GM12878 (cell line): Measurements from ENCODE around the gene SPR. TPM values are rescaled to one million over a fixed set of nuclear protein-coding genes. Genes with fewer than 3 reads are reported as not detected.

Source experiments
- ATAC-seq: fragments of 200-7000 bp; cut with Tn5 transposase; 3 replicates; pipeline ENCODE4 v1.9.1; 2020; ENCODE audit warnings: mild to moderate bottlenecking, moderate library complexity
- BruUV-seq: library from RNA; stranded (reverse); fragments of 400-500 nt; replicated peaks from 2 replicates; lab custom pipeline; 2021; lab: Mats Ljungman, UMichigan
- CTCF ChIA-PET: fragments of 300-600 bp; sonication (Branson Sonifier 250); formaldehyde crosslinking; extraction: SDS; loops from one replicate; lab custom pipeline; 2021; ENCODE audit warnings: inconsistent platforms; lab: Yijun Ruan, JAX
- POLR2A ChIA-PET: fragments of 350-600 bp; formaldehyde crosslinking; extraction: SDS; loops from one replicate; lab custom pipeline; 2021; ENCODE audit warnings: inconsistent platforms; lab: Charles Lee
- RAD21 ChIA-PET: fragments of 300-600 bp; sonication (Branson Sonifier 250); formaldehyde crosslinking; loops from one replicate; lab custom pipeline; 2023; ENCODE audit warnings: antibody characterized with exemption; ENCODE audit not compliant: unreplicated experiment; lab: Charles Lee
- SMC1A ChIA-PET: fragments of 300-600 bp; sonication (Branson Sonifier 250); formaldehyde crosslinking; loops from one replicate; lab custom pipeline; 2023; ENCODE audit not compliant: unreplicated experiment, uncharacterized antibody; lab: Charles Lee
- DNase-seq: peaks from one replicate; pipeline ENCODE4 v3.0.0-alpha.2; 2011; ENCODE audit warnings: low read depth, low spot score
- FAIRE-seq: peaks from 3 replicates; lab custom pipeline; 2011; peaks lifted over from hg19 to GRCh38; lab: Jason Lieb, UNC
- H2AFZ ChIP-seq: 2 replicates; pipeline ENCODE4 v1.6.0; 2011; ENCODE audit warnings: low read depth, low read length, control low read depth; ENCODE audit not compliant: control insufficient read depth
- H3K27ac ChIP-seq: 2 replicates; pipeline ENCODE4 v1.5.1; 2011; ENCODE audit warnings: control low read depth; ENCODE audit not compliant: control insufficient read depth, insufficient read depth
- H3K27me3 ChIP-seq, 2 experiments: replicated peaks in 1 of 2; 2 replicates each; pipeline versions ENCODE4 v1.6.0 to v1.6.1; 2011; ENCODE audit warnings: low read length in 1 of 2; ENCODE audit not compliant: control insufficient read depth in 2 of 2, insufficient read depth in 2 of 2
- H3K36me3 ChIP-seq, 2 experiments: 2 replicates each; pipeline ENCODE4 v1.5.1; 2011; ENCODE audit warnings: low read length in 1 of 2; ENCODE audit not compliant: control insufficient read depth in 2 of 2, insufficient read depth in 2 of 2
- H3K4me1 ChIP-seq: 2 replicates; pipeline ENCODE4 v1.6.1; 2011; ENCODE audit warnings: mild to moderate bottlenecking, low read length, moderate library complexity, mixed read lengths; ENCODE audit not compliant: control insufficient read depth, insufficient read depth
- H3K4me2 ChIP-seq: 2 replicates; pipeline ENCODE4 v1.6.0; 2011; ENCODE audit warnings: control low read depth; ENCODE audit not compliant: control insufficient read depth, insufficient read depth
- H3K4me3 ChIP-seq: fragments of 200-600 bp; sonication (generic); 2 replicates; pipeline ENCODE4 v1.5.1; 2016
- H3K79me2 ChIP-seq: 2 replicates; pipeline ENCODE4 v1.6.0; 2011; ENCODE audit warnings: low read length; ENCODE audit not compliant: control insufficient read depth, insufficient read depth
- H3K9ac ChIP-seq: 2 replicates; pipeline ENCODE4 v1.8.0; 2011; ENCODE audit warnings: low read length, control low read depth, mixed read lengths; ENCODE audit not compliant: control insufficient read depth, insufficient read depth
- H3K9me3 ChIP-seq: replicated peaks from 3 replicates; pipeline ENCODE4 v1.5.1; 2011; ENCODE audit warnings: mild to moderate bottlenecking, low read length; ENCODE audit not compliant: control insufficient read depth, insufficient read depth
- H4K20me1 ChIP-seq: 2 replicates; pipeline ENCODE4 v1.6.0; 2011; ENCODE audit not compliant: control insufficient read depth, insufficient read depth
- CBFB ChIP-seq: IDR thresholded peaks from 2 replicates; pipeline ENCODE4 v1.6.1; 2016; ENCODE audit warnings: antibody characterized with exemption, low read depth
- MYB ChIP-seq: fragments of 150-350 bp; IDR thresholded peaks from 2 replicates; pipeline ENCODE4 v1.6.1; 2014; ENCODE audit warnings: mild to moderate bottlenecking, low read depth, low read length, borderline replicate concordance
- MYC ChIP-seq: IDR thresholded peaks from 2 replicates; pipeline ENCODE4 v1.6.1; 2011; ENCODE audit warnings: mild to moderate bottlenecking, low read length, moderate library complexity, inconsistent platforms; ENCODE audit not compliant: insufficient read depth, insufficient replicate concordance, insufficient read length, severe bottlenecking
- NRF1 ChIP-seq: conservative IDR thresholded peaks from 2 replicates; pipeline ENCODE4 v1.6.1; 2011; ENCODE audit warnings: mild to moderate bottlenecking, low read depth, low read length, improper control_type of control experiment
- POLR2AphosphoS2 ChIP-seq: IDR thresholded peaks from 2 replicates; pipeline ENCODE4 v1.6.1; 2011; ENCODE audit warnings: low read depth, mild to moderate bottlenecking, low read length, improper control_type of control experiment, moderate library complexity
- SMARCA5 ChIP-seq: fragments of 450-650 bp; IDR thresholded peaks from 2 replicates; pipeline ENCODE4 v1.6.1; 2017; ENCODE audit warnings: mild to moderate bottlenecking
- TAF1 ChIP-seq: IDR thresholded peaks from 2 replicates; pipeline ENCODE4 v1.6.1; 2011; ENCODE audit warnings: mild to moderate bottlenecking, low read depth, low read length, borderline replicate concordance
- TBL1XR1 ChIP-seq: IDR thresholded peaks from 2 replicates; pipeline ENCODE4 v1.6.1; 2012; ENCODE audit warnings: low read depth, low read length, improper control_type of control experiment
- WRNIP1 ChIP-seq: IDR thresholded peaks from 2 replicates; pipeline ENCODE4 v1.6.1; 2011; ENCODE audit warnings: low read depth, low read length, improper control_type of control experiment, borderline replicate concordance
- YY1 ChIP-seq: IDR thresholded peaks from 2 replicates; pipeline ENCODE4 v1.6.1; 2011; ENCODE audit warnings: low read depth, mild to moderate bottlenecking, low read length
- ZBED1 ChIP-seq: IDR thresholded peaks from 2 replicates; pipeline ENCODE4 v1.6.1; 2016; ENCODE audit warnings: borderline replicate concordance
- ZNF622 ChIP-seq: fragments of 450-650 bp; IDR thresholded peaks from 2 replicates; pipeline ENCODE4 v1.6.1; 2017; ENCODE audit warnings: mild to moderate bottlenecking, inconsistent platforms
- WGBS: methylation state at CpG from one replicate; pipeline ENCODE4 v1.1.6; 2016; ENCODE audit warnings: low lambda C conversion rate; ENCODE audit not compliant: insufficient replicate concordance, insufficient coverage; ENCODE audit errors: missing lambda C conversion rate; 5-methylcytosine and 5-hydroxymethylcytosine counted together
- in situ Hi-C: fragments of 300-500 bp; cut with MboI; formaldehyde crosslinking; loops from 9 replicates; pipeline ENCODE4 v1.14.3; 2018; ENCODE audit warnings: mixed read lengths
- intact Hi-C: fragments of 100-400 bp; cut with micrococcal nuclease; formaldehyde crosslinking; loops from one replicate; pipeline ENCODE4 v1.14.2; 2022; ENCODE audit not compliant: unreplicated experiment
- polyA plus RNA-seq, 11 experiments: library from polyadenylated mRNA; depleted of rRNA in 4 of 11; unstranded in 6 of 11; stranded (reverse) in 5 of 11; fragments of >200 nt; fragmentation: Nextera tagmentation in 4 of 11; fragmentation: Illumina TruSeq in 1 of 11; extraction: Ambion mirVana in 4 of 11; extraction: Trizol in 1 of 11; gene quantifications; 1 replicate in 1 of 11; 2 replicates in 10 of 11; pipeline versions ENCODE4 v1.2.1 to v1.2.3, GENCODE V29; 2011 to 2016; ENCODE audit warnings: inconsistent platforms in 2 of 11, missing spikeins in 2 of 11, low read depth in 1 of 11
- total RNA-seq, 4 experiments: library from RNA; depleted of rRNA in 3 of 4; stranded (reverse); fragments of >200 nt in 3 of 4; fragmentation: Illumina TruSeq in 1 of 4; extraction: Trizol in 1 of 4; gene quantifications; 2 replicates each; pipeline versions ENCODE4 v1.2.1 to v1.2.3, GENCODE V29; 2013 to 2021
- TF ChIP-seq, protein P1 (sequence below): fragments of 450-650 bp; IDR thresholded peaks from 2 replicates; pipeline ENCODE4 v1.6.1; 2016; ENCODE audit warnings: mild to moderate bottlenecking, moderate library complexity, borderline replicate concordance
- TF ChIP-seq, protein P2 (sequence below): IDR thresholded peaks from 2 replicates; pipeline ENCODE4 v1.6.1; 2012; ENCODE audit warnings: mild to moderate bottlenecking, low read depth, low read length
- TF ChIP-seq, protein P3 (sequence below), 3 experiments: IDR thresholded peaks in 2 of 3; conservative IDR thresholded peaks in 1 of 3; 2 replicates each; pipeline ENCODE4 v1.5.1; 2011; ENCODE audit warnings: low read depth in 3 of 3, low read length in 3 of 3, mild to moderate bottlenecking in 3 of 3, control low read depth in 2 of 3, moderate library complexity in 2 of 3, inconsistent platforms in 1 of 3, mixed read lengths in 1 of 3; ENCODE audit not compliant: control insufficient read depth in 2 of 3, insufficient read depth in 1 of 3; ENCODE audit errors: extremely low read depth in 1 of 3

SPR gene
- total and polyA plus RNA-seq, 10 of the 15 experiments (the other 5 are each of a cell fraction or from before 2014, with no cell fraction given): 0.68 to 7.8 (median 2.5) TPM

DNA sequence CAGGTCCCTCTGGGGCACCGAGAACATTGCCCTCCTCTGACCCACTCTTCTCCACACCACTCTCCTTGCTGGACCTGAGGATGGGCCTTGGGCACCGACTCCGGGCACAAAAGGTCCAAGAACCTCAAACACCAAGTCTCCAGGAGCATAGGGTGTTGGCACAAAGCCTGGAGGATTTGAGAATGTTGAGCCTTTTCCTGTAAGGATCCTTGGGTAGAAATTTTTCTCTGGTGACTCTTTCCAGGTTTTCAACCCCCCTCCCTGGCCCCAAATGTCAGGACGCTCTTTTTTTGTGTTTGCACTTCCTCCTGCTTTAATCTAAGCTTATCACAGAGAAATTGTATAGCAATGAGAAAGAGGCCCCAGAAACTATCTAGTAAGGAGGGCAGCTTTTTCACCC is 9.2 kb downstream of the SPR start:
- in situ Hi-C loops (no loop called here), intact Hi-C loops (no loop called here)
- ATAC-seq: no peak
- no peak for TF ChIP-seq WRNIP1
- no peak for TF ChIP-seq POLR2AphosphoS2
- TF ChIP-seq, protein P1, sequence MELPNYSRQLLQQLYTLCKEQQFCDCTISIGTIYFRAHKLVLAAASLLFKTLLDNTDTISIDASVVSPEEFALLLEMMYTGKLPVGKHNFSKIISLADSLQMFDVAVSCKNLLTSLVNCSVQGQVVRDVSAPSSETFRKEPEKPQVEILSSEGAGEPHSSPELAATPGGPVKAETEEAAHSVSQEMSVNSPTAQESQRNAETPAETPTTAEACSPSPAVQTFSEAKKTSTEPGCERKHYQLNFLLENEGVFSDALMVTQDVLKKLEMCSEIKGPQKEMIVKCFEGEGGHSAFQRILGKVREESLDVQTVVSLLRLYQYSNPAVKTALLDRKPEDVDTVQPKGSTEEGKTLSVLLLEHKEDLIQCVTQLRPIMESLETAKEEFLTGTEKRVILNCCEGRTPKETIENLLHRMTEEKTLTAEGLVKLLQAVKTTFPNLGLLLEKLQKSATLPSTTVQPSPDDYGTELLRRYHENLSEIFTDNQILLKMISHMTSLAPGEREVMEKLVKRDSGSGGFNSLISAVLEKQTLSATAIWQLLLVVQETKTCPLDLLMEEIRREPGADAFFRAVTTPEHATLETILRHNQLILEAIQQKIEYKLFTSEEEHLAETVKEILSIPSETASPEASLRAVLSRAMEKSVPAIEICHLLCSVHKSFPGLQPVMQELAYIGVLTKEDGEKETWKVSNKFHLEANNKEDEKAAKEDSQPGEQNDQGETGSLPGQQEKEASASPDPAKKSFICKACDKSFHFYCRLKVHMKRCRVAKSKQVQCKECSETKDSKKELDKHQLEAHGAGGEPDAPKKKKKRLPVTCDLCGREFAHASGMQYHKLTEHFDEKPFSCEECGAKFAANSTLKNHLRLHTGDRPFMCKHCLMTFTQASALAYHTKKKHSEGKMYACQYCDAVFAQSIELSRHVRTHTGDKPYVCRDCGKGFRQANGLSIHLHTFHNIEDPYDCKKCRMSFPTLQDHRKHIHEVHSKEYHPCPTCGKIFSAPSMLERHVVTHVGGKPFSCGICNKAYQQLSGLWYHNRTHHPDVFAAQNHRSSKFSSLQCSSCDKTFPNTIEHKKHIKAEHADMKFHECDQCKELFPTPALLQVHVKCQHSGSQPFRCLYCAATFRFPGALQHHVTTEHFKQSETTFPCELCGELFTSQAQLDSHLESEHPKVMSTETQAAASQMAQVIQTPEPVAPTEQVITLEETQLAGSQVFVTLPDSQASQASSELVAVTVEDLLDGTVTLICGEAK: no peak
- TF ChIP-seq, protein P2, sequence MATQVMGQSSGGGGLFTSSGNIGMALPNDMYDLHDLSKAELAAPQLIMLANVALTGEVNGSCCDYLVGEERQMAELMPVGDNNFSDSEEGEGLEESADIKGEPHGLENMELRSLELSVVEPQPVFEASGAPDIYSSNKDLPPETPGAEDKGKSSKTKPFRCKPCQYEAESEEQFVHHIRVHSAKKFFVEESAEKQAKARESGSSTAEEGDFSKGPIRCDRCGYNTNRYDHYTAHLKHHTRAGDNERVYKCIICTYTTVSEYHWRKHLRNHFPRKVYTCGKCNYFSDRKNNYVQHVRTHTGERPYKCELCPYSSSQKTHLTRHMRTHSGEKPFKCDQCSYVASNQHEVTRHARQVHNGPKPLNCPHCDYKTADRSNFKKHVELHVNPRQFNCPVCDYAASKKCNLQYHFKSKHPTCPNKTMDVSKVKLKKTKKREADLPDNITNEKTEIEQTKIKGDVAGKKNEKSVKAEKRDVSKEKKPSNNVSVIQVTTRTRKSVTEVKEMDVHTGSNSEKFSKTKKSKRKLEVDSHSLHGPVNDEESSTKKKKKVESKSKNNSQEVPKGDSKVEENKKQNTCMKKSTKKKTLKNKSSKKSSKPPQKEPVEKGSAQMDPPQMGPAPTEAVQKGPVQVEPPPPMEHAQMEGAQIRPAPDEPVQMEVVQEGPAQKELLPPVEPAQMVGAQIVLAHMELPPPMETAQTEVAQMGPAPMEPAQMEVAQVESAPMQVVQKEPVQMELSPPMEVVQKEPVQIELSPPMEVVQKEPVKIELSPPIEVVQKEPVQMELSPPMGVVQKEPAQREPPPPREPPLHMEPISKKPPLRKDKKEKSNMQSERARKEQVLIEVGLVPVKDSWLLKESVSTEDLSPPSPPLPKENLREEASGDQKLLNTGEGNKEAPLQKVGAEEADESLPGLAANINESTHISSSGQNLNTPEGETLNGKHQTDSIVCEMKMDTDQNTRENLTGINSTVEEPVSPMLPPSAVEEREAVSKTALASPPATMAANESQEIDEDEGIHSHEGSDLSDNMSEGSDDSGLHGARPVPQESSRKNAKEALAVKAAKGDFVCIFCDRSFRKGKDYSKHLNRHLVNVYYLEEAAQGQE: no peak
- TF ChIP-seq, protein P3, sequence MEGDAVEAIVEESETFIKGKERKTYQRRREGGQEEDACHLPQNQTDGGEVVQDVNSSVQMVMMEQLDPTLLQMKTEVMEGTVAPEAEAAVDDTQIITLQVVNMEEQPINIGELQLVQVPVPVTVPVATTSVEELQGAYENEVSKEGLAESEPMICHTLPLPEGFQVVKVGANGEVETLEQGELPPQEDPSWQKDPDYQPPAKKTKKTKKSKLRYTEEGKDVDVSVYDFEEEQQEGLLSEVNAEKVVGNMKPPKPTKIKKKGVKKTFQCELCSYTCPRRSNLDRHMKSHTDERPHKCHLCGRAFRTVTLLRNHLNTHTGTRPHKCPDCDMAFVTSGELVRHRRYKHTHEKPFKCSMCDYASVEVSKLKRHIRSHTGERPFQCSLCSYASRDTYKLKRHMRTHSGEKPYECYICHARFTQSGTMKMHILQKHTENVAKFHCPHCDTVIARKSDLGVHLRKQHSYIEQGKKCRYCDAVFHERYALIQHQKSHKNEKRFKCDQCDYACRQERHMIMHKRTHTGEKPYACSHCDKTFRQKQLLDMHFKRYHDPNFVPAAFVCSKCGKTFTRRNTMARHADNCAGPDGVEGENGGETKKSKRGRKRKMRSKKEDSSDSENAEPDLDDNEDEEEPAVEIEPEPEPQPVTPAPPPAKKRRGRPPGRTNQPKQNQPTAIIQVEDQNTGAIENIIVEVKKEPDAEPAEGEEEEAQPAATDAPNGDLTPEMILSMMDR (IDR thresholded peaks at IDR 0.05 in 2 of 3, conservative IDR thresholded peaks at IDR 0.05 in 1 of 3; ENCODE audit: control insufficient read depth in 2 of 3, extremely low read depth in 1 of 3, insufficient read depth in 1 of 3, low read depth in 3 of 3, low read length in 3 of 3): no peak
- no peak for TF ChIP-seq SMARCA5
- no peak for TF ChIP-seq YY1
- TF ChIP-seq MYB: no peak
- no peak for TF ChIP-seq MYC
- no peak for TF ChIP-seq NRF1
- no peak for TF ChIP-seq ZBED1
- TF ChIP-seq CBFB: no peak
- no peak for TF ChIP-seq ZNF622
- no peak for TF ChIP-seq TAF1
- TF ChIP-seq TBL1XR1: no peak

More for the DNA sequence above, 9.2 kb downstream of the SPR start:
- no peak for FAIRE-seq
- SMC1A ChIA-PET: interaction anchor here (0.9 to 9.0 kb wide), 4 partner anchors 19 to 79 kb away, joined by 3 to 134 read pairs (median 6); no protein-coding TSS in a partner anchor
- Histone ChIP-seq H3K27me3 (no peaks in the 10 kb centered on the region), H3K36me3 (no peaks in the 10 kb centered on the region), H3K4me2 (no peak overlapping the region), H2AFZ (no peak overlapping the region), H3K9me3 (no peaks in the 10 kb centered on the region), H3K9ac (no peak overlapping the region), H3K27ac (no peak overlapping the region), H3K79me2 (no peaks in the 10 kb centered on the region), H3K4me3 (no peak overlapping the region), H4K20me1 (no peaks in the 10 kb centered on the region), H3K4me1 (peaks cover 29% of the 10 kb centered on the region)
- CTCF ChIA-PET: interaction anchor here (0.8 to 14.3 kb wide), 5 partner anchors 10 to 316 kb away, joined by 3 to 437 read pairs (median 62); partner anchors contain the start of genes SMYD5 and SPR
- no peak for DNase-seq
- BruUV-seq: no TSS peak
- POLR2A ChIA-PET: interaction anchor here (4.5 kb wide), 1 partner anchor 20 kb away, joined by 42 read pairs; the partner anchor contains the start of gene EMX1
- RAD21 ChIA-PET: interaction anchor here (1.5 to 6.7 kb wide), 3 partner anchors 13 to 281 kb away, joined by 5 to 182 read pairs (median 33); no protein-coding TSS in a partner anchor
- 45% methylated on average over 4 of the region's 4 CpGs for WGBS
